ENCODE data around the gene MPV17.
A peak's percentile ranks its signal among the peaks of the same experiment; 100 is the strongest.
"Not testable (repeated sequence)": the region's sequence is repeated elsewhere in the genome, so short reads cannot be mapped to it uniquely, and the experiment has no call there.

The MPV17 gene

DNA sequence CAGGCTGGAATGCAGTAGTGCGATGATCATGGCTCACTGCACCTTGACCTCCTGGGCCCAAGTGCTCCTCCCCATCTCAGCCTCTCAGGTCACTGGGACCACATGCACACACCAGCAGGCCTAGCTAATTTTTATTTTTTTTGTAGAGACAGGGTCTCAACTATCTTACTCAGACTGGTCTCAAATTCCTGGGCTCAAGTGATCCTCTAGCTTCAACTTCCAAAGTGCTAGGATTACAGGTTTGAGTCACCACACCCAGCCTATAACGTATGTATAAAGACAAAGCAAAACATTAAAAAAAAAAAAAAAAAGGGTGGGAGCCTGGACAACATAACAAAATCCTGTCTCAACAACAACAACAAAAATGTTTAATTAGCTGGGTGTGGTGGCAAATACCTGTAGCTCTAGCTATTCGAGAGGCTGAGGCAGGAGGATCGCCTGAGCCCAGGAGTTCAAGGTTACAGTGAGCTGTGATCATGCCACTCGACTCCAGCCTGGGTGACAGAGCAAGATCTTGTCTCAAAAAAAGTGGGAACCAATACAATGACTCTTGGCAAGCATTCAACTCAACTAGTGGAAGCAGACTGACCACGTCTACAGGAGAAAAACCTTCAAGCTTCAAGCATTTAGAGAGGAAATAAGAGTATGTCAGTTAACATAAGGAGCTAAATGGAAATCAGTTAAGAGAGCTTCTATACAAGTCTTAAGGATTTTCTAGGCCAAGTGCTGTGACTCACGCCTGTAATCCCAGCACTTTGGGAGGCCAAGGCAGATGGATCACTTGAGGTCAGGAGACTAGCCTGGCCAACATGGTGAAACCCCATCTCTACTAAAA lies 31.1 kb upstream of the MPV17 start:
- FAIRE-seq (no peak), DNase-seq (ENCODE audit: insufficient read length) (no peak)
- no peak for TF ChIP-seq POLR2AphosphoS5 (IDR thresholded peaks at IDR 0.05; ENCODE audit: low read depth, low read length)
- TF ChIP-seq POLR2A (IDR thresholded peaks at IDR 0.05; ENCODE audit: low read depth, low read length): no peak
- no peak for TF ChIP-seq TAF1 (IDR thresholded peaks at IDR 0.05; ENCODE audit: borderline replicate concordance, low read depth, low read length)

DNA sequence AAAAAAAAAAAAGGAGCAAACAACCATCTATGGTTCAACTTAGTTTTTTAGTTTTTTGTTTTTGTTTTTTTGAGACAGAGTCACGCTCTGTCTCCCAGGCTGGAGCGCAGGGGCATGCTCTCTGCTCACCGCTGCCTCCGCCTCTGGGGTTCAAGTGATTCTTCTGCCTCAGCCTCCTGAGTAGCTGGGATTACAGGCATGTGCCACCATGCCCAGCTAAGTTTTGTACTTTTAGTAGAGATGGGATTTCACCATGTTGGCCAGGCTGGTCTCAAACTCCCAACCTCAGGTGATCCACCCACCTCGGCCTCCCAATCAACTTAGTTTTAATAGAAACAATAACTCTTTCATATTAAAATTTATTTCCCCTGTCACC lies 30.5 kb upstream of the MPV17 start:
- DNase-seq (ENCODE audit: insufficient read length); FAIRE-seq: not testable (repeated sequence)

GRCh38 chr2:27351802-27352598 lies 29.1 kb upstream of the MPV17 start:
- DNase-seq (ENCODE audit: insufficient read length) (no peak), FAIRE-seq (no peak)
- TF ChIP-seq POLR2A (IDR thresholded peaks at IDR 0.05; ENCODE audit: low read depth, low read length) (no peak), POLR2AphosphoS5 (IDR thresholded peaks at IDR 0.05; ENCODE audit: low read depth, low read length) (no peak), TAF1 (IDR thresholded peaks at IDR 0.05; ENCODE audit: borderline replicate concordance, low read depth, low read length) (no peak)

DNA sequence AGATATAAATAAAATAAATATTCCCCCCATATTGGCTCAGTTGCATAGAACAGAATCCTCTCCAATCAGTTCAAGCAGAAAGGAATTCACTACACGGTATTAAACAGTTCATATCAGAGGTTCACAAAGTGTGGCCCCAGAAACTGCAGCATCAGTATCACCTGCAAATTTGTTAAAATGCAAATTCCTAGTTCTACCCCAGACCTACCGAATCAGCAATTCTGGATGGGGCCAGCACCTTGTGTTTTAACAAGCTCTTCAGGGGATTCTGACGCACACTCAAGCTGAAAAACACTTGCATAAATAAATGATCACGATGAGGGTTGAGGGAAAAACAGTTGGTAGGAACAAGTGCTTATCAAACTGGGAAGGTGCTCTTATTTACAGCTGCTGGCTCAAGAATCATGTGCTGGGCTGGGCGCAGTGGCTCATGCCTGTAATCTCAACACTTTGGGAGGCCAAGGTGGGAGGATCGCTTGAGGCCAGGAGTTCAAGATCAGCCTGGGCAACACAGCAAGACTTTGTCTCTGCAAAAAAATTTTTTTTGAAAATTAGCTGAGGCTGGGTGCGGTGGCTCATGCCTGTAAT lies 27.3 kb upstream of the MPV17 start:
- FAIRE-seq: no peak
- no peak for DNase-seq (ENCODE audit: insufficient read length)
- TF ChIP-seq POLR2A (IDR thresholded peaks at IDR 0.05; ENCODE audit: low read depth, low read length) (no peak), POLR2AphosphoS5 (IDR thresholded peaks at IDR 0.05; ENCODE audit: low read depth, low read length) (no peak), TAF1 (IDR thresholded peaks at IDR 0.05; ENCODE audit: borderline replicate concordance, low read depth, low read length) (no peak)

DNA sequence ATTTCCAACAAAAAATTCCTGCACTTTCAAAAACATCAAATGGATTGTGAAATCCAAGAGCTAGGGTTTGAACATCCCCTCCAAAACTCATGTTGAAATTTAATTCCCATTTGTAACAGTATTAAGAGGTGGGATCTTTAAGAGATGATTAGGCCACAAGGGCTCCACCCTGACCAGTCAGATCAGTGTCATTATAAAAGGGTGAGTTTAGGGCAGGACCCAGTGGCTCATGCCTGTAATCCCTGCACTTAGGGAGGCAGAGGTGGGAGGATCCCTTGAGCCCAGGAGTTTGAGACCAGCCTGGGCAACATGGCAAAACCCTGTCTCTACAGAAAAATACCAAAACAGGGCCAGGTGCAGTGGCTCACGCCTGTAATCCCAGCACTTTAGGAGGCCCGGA lies 24.7 kb upstream of the MPV17 start:
- TF ChIP-seq TAF1 (IDR thresholded peaks at IDR 0.05; ENCODE audit: borderline replicate concordance, low read depth, low read length): no peak
- no peak for TF ChIP-seq POLR2AphosphoS5 (IDR thresholded peaks at IDR 0.05; ENCODE audit: low read depth, low read length)
- TF ChIP-seq POLR2A (IDR thresholded peaks at IDR 0.05; ENCODE audit: low read depth, low read length): no peak
- FAIRE-seq (no peak), DNase-seq (ENCODE audit: insufficient read length) (no peak)

DNA sequence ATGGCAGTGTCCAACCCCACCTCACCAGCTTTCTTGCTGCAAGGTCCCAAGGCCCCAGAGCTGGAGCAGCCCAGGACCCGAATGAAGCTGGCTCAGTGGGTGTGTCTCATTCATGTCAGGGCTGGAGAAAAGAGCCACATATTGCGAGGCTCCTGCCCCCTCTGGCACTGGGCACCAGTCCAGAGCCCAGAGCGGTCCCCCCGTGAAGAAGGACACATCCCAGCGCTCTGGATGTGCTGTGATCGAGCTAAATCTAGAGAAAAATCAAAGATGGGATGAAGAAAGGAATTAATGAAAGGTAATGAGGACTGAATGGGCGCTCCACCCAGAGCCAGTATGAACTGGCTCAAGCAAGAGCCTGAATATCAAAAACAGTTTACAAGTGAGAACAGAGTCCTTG lies 13.3 kb upstream of the MPV17 start:
- FAIRE-seq (no peak), DNase-seq (ENCODE audit: insufficient read length) (no peak)
- TF ChIP-seq POLR2AphosphoS5 (IDR thresholded peaks at IDR 0.05; ENCODE audit: low read depth, low read length) (no peak), POLR2A (IDR thresholded peaks at IDR 0.05; ENCODE audit: low read depth, low read length) (no peak), TAF1 (IDR thresholded peaks at IDR 0.05; ENCODE audit: borderline replicate concordance, low read depth, low read length) (no peak)

- no peak for TF ChIP-seq POLR2AphosphoS5 (IDR thresholded peaks at IDR 0.05; ENCODE audit: low read depth, low read length)
- TF ChIP-seq POLR2A (IDR thresholded peaks at IDR 0.05; ENCODE audit: low read depth, low read length): no peak
- no peak for TF ChIP-seq TAF1 (IDR thresholded peaks at IDR 0.05; ENCODE audit: borderline replicate concordance, low read depth, low read length)
- no peak for DNase-seq (ENCODE audit: insufficient read length)
- FAIRE-seq: no peak
Measured at GRCh38 chr2:27335311-27335710, 12.4 kb upstream of the MPV17 start.

GRCh38 chr2:27324720-27325119 lies 1.8 kb upstream of the MPV17 start:
- no peak for DNase-seq (ENCODE audit: insufficient read length)
- no peak for TF ChIP-seq TAF1 (IDR thresholded peaks at IDR 0.05; ENCODE audit: borderline replicate concordance, low read depth, low read length)
- no peak for TF ChIP-seq POLR2A (IDR thresholded peaks at IDR 0.05; ENCODE audit: low read depth, low read length)
- no peak for TF ChIP-seq POLR2AphosphoS5 (IDR thresholded peaks at IDR 0.05; ENCODE audit: low read depth, low read length)
- no peak for FAIRE-seq

DNA sequence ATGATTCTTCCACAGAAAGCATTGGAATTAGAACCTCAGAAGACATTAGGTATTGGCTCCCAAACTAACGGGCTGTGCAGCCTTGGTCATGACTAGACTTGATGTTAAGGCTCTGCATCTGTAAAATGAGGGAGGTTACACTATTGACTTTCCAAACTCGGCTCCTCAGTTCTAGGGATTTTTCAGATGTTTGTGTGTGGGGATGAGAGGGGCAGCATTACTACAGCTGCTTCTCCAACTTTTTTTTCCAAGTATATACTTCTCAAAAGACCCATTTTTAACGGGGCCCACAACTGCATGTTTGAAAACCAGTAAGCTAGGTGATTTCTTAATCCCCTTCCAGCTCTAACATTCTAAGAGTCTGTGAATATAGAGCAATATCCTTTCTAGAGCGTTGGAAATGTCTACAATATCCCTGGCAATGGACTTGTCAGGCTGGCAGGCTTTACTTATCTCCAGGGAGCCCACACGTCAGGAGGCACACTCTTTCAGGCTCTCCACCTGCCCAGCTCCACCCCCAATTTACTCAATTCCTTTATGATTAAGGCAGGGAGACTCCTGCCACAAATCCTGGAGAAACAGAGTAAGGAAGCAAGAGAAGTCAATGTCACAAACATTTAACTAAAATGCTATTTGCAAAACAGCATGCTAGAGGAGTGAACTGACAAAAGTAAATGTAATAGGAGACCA lies 844 bp upstream of the MPV17 start:
- FAIRE-seq (no peak), DNase-seq (ENCODE audit: insufficient read length) (no peak)
- TF ChIP-seq POLR2A (IDR thresholded peaks at IDR 0.05; ENCODE audit: low read depth, low read length) (no peak), TAF1 (IDR thresholded peaks at IDR 0.05; ENCODE audit: borderline replicate concordance, low read depth, low read length) (no peak), POLR2AphosphoS5 (IDR thresholded peaks at IDR 0.05; ENCODE audit: low read depth, low read length) (no peak)

DNA sequence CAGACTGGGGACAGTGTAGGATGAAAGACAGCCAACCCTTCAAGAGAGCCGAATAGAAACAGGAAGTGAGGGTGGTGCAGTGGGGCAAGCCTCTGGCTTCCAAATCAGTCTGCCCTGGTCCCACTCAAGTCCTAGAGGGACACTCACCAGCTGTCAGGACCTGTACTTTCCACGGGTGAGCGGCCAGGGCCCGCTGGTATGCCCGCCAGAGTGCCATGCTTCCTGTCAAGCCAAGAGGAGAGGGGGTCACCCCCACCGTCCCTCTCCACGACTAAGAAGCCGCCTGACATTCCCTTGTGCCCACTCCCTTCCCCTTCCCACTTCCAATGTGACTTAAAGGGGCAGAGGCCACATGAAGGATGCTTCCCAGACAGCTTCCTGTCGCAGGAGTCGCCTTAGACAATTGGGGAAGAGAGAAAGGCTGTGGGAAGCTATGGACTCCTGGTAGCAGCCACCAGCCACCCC lies 564 bp downstream of the MPV17 start:
- no peak for DNase-seq (ENCODE audit: insufficient read length)
- no peak for FAIRE-seq

DNA sequence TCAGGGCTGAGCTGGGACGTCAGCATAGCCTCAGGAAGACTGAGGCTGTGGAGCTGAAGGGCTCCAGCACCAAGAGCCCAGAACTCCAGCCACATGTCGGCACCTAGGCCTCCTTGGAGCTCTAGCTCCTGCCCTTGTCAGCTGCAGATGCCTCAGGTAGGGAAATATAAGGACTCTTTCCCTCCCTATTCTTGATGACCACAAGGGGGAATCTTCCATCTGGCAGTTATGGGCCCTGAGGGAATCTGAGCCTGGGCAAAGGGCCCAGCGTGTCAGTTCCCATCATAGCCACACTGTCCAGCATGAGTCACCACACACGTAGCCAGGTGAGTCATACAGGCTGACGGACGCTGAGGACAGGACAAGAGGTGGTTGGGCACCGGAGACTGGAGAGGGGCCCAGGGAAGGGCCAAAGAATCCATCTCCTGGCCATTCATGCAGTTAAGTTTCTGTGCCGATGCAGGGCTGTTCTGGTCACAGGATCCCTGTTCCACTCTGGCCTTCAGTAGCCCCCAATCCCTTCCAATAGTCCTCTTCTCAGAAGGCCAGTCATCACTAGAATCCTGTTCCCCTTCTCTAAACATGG lies 1.8 kb downstream of the MPV17 start:
- TF ChIP-seq POLR2AphosphoS5 (IDR thresholded peaks at IDR 0.05; ENCODE audit: low read depth, low read length): no peak
- TF ChIP-seq TAF1 (IDR thresholded peaks at IDR 0.05; ENCODE audit: borderline replicate concordance, low read depth, low read length): no peak
- no peak for TF ChIP-seq POLR2A (IDR thresholded peaks at IDR 0.05; ENCODE audit: low read depth, low read length)
- FAIRE-seq (no peak), DNase-seq (ENCODE audit: insufficient read length) (no peak)

More for the DNA sequence above, 564 bp downstream of the MPV17 start:
- TF ChIP-seq POLR2A (IDR thresholded peaks at IDR 0.05; ENCODE audit: low read depth, low read length): no peak
- 0 out of 2 replicates have a peak, but pooled peaks have one; percentile 7 for TF ChIP-seq TAF1 (IDR thresholded peaks at IDR 0.05; ENCODE audit: borderline replicate concordance, low read depth, low read length)
- TF ChIP-seq POLR2AphosphoS5 (IDR thresholded peaks at IDR 0.05; ENCODE audit: low read depth, low read length): no peak

DNA sequence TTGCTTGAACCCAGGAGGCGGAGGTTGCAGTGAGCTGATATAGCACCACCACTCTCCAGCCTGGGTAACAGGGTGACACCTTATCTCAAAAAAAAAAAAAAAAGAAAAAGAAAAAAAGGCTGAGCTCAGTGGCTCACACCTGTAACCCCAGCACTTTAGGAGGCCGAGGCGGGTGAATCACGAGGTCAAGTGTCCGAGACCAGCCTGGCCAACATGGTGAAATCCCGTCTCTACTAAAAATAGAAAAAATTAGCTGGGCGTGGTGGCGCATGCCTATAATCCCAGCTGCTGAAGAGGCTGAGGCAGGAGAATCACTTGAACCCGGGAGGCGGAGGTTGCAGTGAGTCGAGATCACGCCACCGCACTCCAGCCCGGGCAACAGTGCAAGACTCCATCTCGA lies 3.1 kb downstream of the MPV17 start:
- not testable (repeated sequence) for FAIRE-seq; DNase-seq (ENCODE audit: insufficient read length)
